GM23248 (cell line): ENCODE results near the gene CXCR3.

Source experiments
- EZH2 ChIP-seq: fragments of 200-600 bp; sonication (generic); IDR thresholded peaks from 2 replicates; pipeline ENCODE4 v1.6.1; 2018; ENCODE audit warnings: antibody characterized with exemption, mild to moderate bottlenecking; ENCODE audit not compliant: insufficient read depth, poor library complexity, severe bottlenecking
- EZH2phosphoT487 ChIP-seq: fragments of 200-600 bp; sonication (generic); IDR thresholded peaks from 2 replicates; pipeline ENCODE4 v1.6.1; 2018; ENCODE audit warnings: antibody characterized with exemption, moderate library complexity, mild to moderate bottlenecking, low read depth; ENCODE audit not compliant: insufficient read depth

GRCh38 chrX:71625471-71625870 is 7.2 kb upstream of the CXCR3 start:
- no peak for TF ChIP-seq EZH2
- TF ChIP-seq EZH2phosphoT487, result no peak
